MM.1S (cell line): ENCODE data around the gene AHCYL2.

ENCODE experiments used
- EZH2 ChIP-seq: fragments of 300-600 bp; sonication (generic); optimal IDR thresholded peaks from 2 replicates; pipeline ENCODE3; 2017; ENCODE audit warnings: low read depth, mild to moderate bottlenecking, antibody characterized with exemption, low read length, mixed read lengths
- TF ChIP-seq, protein P1 (sequence below): fragments of 300-600 bp; sonication (generic); IDR thresholded peaks from 2 replicates; pipeline ENCODE4 v1.5.1; 2016; ENCODE audit warnings: antibody characterized with exemption, low read length, mixed read lengths

DNA sequence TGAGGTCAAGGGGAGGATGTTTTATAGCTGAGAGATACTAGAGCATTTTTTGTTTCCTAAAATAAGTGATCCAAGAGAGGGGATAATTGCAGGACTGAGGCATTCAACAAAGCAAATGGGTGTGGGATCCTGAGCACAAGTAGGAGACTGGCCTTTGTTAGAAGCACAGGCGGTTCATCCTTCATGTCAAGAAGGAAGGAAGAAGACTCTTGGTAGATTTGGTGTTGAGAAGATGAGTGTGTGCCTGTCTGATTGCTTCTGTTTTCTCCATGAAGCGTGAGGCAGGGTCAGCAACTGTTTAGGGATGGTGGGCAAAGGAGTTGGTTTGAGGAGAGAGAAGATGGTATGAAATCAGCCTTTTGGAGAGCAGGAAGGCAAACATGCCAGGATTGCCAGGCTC, 237.0 kb downstream of the AHCYL2 start:
- TF ChIP-seq, protein P1, sequence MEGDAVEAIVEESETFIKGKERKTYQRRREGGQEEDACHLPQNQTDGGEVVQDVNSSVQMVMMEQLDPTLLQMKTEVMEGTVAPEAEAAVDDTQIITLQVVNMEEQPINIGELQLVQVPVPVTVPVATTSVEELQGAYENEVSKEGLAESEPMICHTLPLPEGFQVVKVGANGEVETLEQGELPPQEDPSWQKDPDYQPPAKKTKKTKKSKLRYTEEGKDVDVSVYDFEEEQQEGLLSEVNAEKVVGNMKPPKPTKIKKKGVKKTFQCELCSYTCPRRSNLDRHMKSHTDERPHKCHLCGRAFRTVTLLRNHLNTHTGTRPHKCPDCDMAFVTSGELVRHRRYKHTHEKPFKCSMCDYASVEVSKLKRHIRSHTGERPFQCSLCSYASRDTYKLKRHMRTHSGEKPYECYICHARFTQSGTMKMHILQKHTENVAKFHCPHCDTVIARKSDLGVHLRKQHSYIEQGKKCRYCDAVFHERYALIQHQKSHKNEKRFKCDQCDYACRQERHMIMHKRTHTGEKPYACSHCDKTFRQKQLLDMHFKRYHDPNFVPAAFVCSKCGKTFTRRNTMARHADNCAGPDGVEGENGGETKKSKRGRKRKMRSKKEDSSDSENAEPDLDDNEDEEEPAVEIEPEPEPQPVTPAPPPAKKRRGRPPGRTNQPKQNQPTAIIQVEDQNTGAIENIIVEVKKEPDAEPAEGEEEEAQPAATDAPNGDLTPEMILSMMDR, result no peak
- TF ChIP-seq EZH2, result no peak
